Activated naive CD8-positive, alpha-beta T cell treated with anti-CD3 and anti-CD28 coated beads, Interleukin-2, amount 50 U/mL, for 24 hours (primary cell): ENCODE measurements around the gene NDUFS1.
A peak's percentile ranks its signal among the peaks of the same experiment; 100 is the strongest.
"Not testable (repeated sequence)": the region's sequence is repeated elsewhere in the genome, so short reads cannot be mapped to it uniquely, and the experiment has no call there.

ENCODE experiments used
- ATAC-seq: fragments of 150-1000 bp; cut with Tn5 transposase; one replicate; pipeline ENCODE4 v1.10.0; 2021
- DNase-seq: peaks from one replicate; pipeline ENCODE4 v3.0.0; 2021
- H3K27ac Mint-ChIP-seq: one replicate; pipeline ENCODE4 v1.8.0; 2021; ENCODE audit warnings: mild to moderate bottlenecking, mixed read lengths
- H3K27me3 Mint-ChIP-seq: one replicate; pipeline ENCODE4 v1.8.0; 2021; ENCODE audit warnings: mixed read lengths
- H3K36me3 Mint-ChIP-seq: one replicate; pipeline ENCODE4 v1.8.0; 2021; ENCODE audit warnings: low read depth, mixed read lengths
- H3K4me1 Mint-ChIP-seq: one replicate; pipeline ENCODE4 v1.8.0; 2021; ENCODE audit warnings: mixed read lengths
- H3K4me3 Mint-ChIP-seq: one replicate; pipeline ENCODE4 v1.8.0; 2021; ENCODE audit warnings: mild to moderate bottlenecking, moderate library complexity, mixed read lengths
- H3K9me3 Mint-ChIP-seq: one replicate; pipeline ENCODE4 v1.8.0; 2021; ENCODE audit warnings: mixed read lengths

The NDUFS1 gene

GRCh38 chr2:206159346-206160124 is at the start of gene NDUFS1, which contains the start of gene EEF1B2:
TSS of gene NDUFS1 (minus strand) at chr2:206159444. CDS start at chr2:206153678, 5,766 bp downstream.
TSS of gene EEF1B2 (plus strand) at chr2:206159895. CDS start at chr2:206159980, 85 bp downstream.
- Mint-ChIP-seq H3K4me1 (peaks cover 57% of the 10 kb centered on the region), H3K27ac (peak within 1 kb of the TSS; percentile 87), H3K36me3 (peaks cover 57% of the 10 kb centered on the region), H3K9me3 (no peaks in the 10 kb centered on the region), H3K27me3 (no peaks in the 10 kb centered on the region), H3K4me3 (peak within 1 kb of the TSS; percentile 88)
- ATAC-seq, result peak; percentile 92
- DNase-seq, result peak; percentile 96

GRCh38 chr2:206208900-206209299 is 49.7 kb upstream of the NDUFS1 start:
- H3K27ac Mint-ChIP-seq, result no peak overlapping the region
- ATAC-seq (no peak), DNase-seq (no peak)
- no peaks in the 10 kb centered on the region for H3K9me3 Mint-ChIP-seq
- H3K4me1 Mint-ChIP-seq, result no peaks in the 10 kb centered on the region
- H3K4me3 Mint-ChIP-seq, result no peak overlapping the region
- H3K36me3 Mint-ChIP-seq, result no peaks in the 10 kb centered on the region
- peaks cover 5% of the 10 kb centered on the region for H3K27me3 Mint-ChIP-seq

GRCh38 chr2:206207316-206207715 is 48.1 kb upstream of the NDUFS1 start:
- not testable (repeated sequence) for H3K4me1 Mint-ChIP-seq, H3K27me3 Mint-ChIP-seq, H3K4me3 Mint-ChIP-seq, H3K27ac Mint-ChIP-seq, DNase-seq, H3K36me3 Mint-ChIP-seq, H3K9me3 Mint-ChIP-seq, ATAC-seq

GRCh38 chr2:206204710-206205109 is 45.5 kb upstream of the NDUFS1 start:
- H3K27me3 Mint-ChIP-seq, result peaks cover 4% of the 10 kb centered on the region
- H3K4me1 Mint-ChIP-seq, result no peaks in the 10 kb centered on the region
- no peak overlapping the region for H3K27ac Mint-ChIP-seq
- no peaks in the 10 kb centered on the region for H3K36me3 Mint-ChIP-seq
- no peak overlapping the region for H3K4me3 Mint-ChIP-seq
- DNase-seq (no peak), ATAC-seq (no peak)
- no peaks in the 10 kb centered on the region for H3K9me3 Mint-ChIP-seq

GRCh38 chr2:206203331-206203730 is 44.1 kb upstream of the NDUFS1 start:
- Mint-ChIP-seq H3K4me1 (no peaks in the 10 kb centered on the region), H3K9me3 (no peaks in the 10 kb centered on the region), H3K27ac (no peak overlapping the region), H3K36me3 (no peaks in the 10 kb centered on the region), H3K27me3 (peaks cover 7% of the 10 kb centered on the region), H3K4me3 (no peak overlapping the region)
- DNase-seq, result no peak
- ATAC-seq, result no peak

GRCh38 chr2:206202446-206202845 is 43.2 kb upstream of the NDUFS1 start:
- DNase-seq (no peak), ATAC-seq (no peak)
- Mint-ChIP-seq H3K27ac (no peak overlapping the region), H3K4me3 (no peak overlapping the region), H3K4me1 (no peaks in the 10 kb centered on the region), H3K36me3 (no peaks in the 10 kb centered on the region), H3K9me3 (no peaks in the 10 kb centered on the region), H3K27me3 (peaks cover 10% of the 10 kb centered on the region)

- H3K27me3 Mint-ChIP-seq, result peaks cover 17% of the 10 kb centered on the region
- H3K9me3 Mint-ChIP-seq, result no peaks in the 10 kb centered on the region
- H3K36me3 Mint-ChIP-seq, result no peaks in the 10 kb centered on the region
- no peak overlapping the region for H3K27ac Mint-ChIP-seq
- H3K4me1 Mint-ChIP-seq, result no peaks in the 10 kb centered on the region
- no peak overlapping the region for H3K4me3 Mint-ChIP-seq
- no peak for ATAC-seq
- no peak for DNase-seq
Measured at GRCh38 chr2:206201075-206201848, 42.0 kb upstream of the NDUFS1 start.

- ATAC-seq (no peak), DNase-seq (no peak)
- Mint-ChIP-seq H3K9me3 (no peaks in the 10 kb centered on the region), H3K27ac (no peak overlapping the region), H3K36me3 (no peaks in the 10 kb centered on the region), H3K4me1 (no peaks in the 10 kb centered on the region), H3K4me3 (no peak overlapping the region), H3K27me3 (peaks cover 21% of the 10 kb centered on the region)
Measured at GRCh38 chr2:206198677-206199076, 39.4 kb upstream of the NDUFS1 start.

- Mint-ChIP-seq H3K9me3 (no peaks in the 10 kb centered on the region), H3K36me3 (no peaks in the 10 kb centered on the region), H3K27ac (no peak overlapping the region), H3K4me1 (no peaks in the 10 kb centered on the region), H3K4me3 (no peak overlapping the region), H3K27me3 (peaks cover 19% of the 10 kb centered on the region)
- no peak for ATAC-seq
- no peak for DNase-seq
Measured at GRCh38 chr2:206193671-206194357, 34.6 kb upstream of the NDUFS1 start.

- no peaks in the 10 kb centered on the region for H3K4me1 Mint-ChIP-seq
- no peak for ATAC-seq
Measured at GRCh38 chr2:206192157-206192556, 32.9 kb upstream of the NDUFS1 start.

GRCh38 chr2:206190689-206191088 is 31.4 kb upstream of the NDUFS1 start:
- Mint-ChIP-seq H3K27me3 (peaks cover 14% of the 10 kb centered on the region), H3K4me3 (no peak overlapping the region), H3K9me3 (no peaks in the 10 kb centered on the region), H3K4me1 (no peaks in the 10 kb centered on the region), H3K36me3 (no peaks in the 10 kb centered on the region), H3K27ac (no peak overlapping the region)
- DNase-seq, result no peak
- no peak for ATAC-seq

More at GRCh38 chr2:206192157-206192556, 32.9 kb upstream of the NDUFS1 start:
- no peaks in the 10 kb centered on the region for H3K36me3 Mint-ChIP-seq
- H3K27ac Mint-ChIP-seq, result no peak overlapping the region
- peaks cover 16% of the 10 kb centered on the region for H3K27me3 Mint-ChIP-seq
- DNase-seq, result no peak
- no peaks in the 10 kb centered on the region for H3K9me3 Mint-ChIP-seq
- H3K4me3 Mint-ChIP-seq, result no peak overlapping the region

GRCh38 chr2:206190111-206190510 is 30.9 kb upstream of the NDUFS1 start:
- Mint-ChIP-seq H3K27me3 (peaks cover 11% of the 10 kb centered on the region), H3K27ac (no peak overlapping the region), H3K36me3 (no peaks in the 10 kb centered on the region), H3K4me3 (no peak overlapping the region), H3K9me3 (no peaks in the 10 kb centered on the region), H3K4me1 (no peaks in the 10 kb centered on the region)
- ATAC-seq, result no peak
- no peak for DNase-seq

- H3K27me3 Mint-ChIP-seq, result peaks cover 8% of the 10 kb centered on the region
- no peak for ATAC-seq
- no peaks in the 10 kb centered on the region for H3K9me3 Mint-ChIP-seq
- no peaks in the 10 kb centered on the region for H3K36me3 Mint-ChIP-seq
- H3K4me1 Mint-ChIP-seq, result no peaks in the 10 kb centered on the region
- no peak overlapping the region for H3K27ac Mint-ChIP-seq
- DNase-seq, result no peak
- no peak overlapping the region for H3K4me3 Mint-ChIP-seq
Measured at GRCh38 chr2:206189691-206190090, 30.4 kb upstream of the NDUFS1 start.

GRCh38 chr2:206181526-206181925 is 22.3 kb upstream of the NDUFS1 start:
- H3K4me1 Mint-ChIP-seq, ATAC-seq, H3K4me3 Mint-ChIP-seq, H3K36me3 Mint-ChIP-seq, H3K9me3 Mint-ChIP-seq, H3K27ac Mint-ChIP-seq, DNase-seq: not testable (repeated sequence)
- peaks cover 10% of the 10 kb centered on the region for H3K27me3 Mint-ChIP-seq
